ENCODE data around the gene CEMIP.

The CEMIP gene

DNA sequence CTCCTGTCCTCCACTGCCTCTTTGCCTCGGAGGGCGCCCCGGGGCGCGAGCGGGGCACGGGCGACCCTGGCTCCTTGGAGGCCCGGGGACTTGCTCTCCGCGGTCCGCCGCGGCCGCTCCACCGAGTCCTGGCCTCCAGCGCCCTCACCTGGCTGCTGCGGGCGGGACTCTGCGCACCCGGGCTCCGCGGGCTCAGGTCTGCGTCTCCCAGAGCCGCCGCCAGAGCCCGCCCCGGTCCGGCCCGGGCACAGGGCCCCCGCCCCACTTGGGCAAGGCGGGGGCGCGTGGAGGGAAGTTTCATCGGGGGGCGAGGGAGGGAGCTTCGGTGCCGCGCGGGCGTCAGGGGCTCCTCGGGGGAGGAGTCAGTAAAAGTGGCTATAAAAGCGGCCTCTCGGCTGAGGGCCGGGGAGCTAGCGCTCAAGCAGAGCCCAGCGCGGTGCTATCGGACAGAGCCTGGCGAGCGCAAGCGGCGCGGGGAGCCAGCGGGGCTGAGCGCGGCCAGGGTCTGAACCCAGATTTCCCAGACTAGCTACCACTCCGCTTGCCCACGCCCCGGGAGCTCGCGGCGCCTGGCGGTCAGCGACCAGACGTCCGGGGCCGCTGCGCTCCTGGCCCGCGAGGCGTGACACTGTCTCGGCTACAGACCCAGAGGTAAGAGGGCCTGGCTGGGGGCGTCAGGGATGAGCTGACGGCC is at the start of gene CEMIP:
Gene CEMIP, plus strand, starts transcription at position 407 of the 694 bp plus-strand sequence. CDS start 94,510 bp downstream, outside the sequence.
- no peaks in the 10 kb centered on the region for H3K36me3 ChIP-seq (ENCODE audit: control insufficient read depth, insufficient read depth, low read length)
- H3K27me3 ChIP-seq (ENCODE audit: control insufficient read depth, insufficient read depth, low read length): peaks cover 37% of the 10 kb centered on the region
- peaks cover 26% of the 10 kb centered on the region for H3K4me1 ChIP-seq (ENCODE audit: control insufficient read depth, insufficient read depth, low read length)
- H3K9me3 ChIP-seq (ENCODE audit: control insufficient read depth, low read length): no peaks in the 10 kb centered on the region
- H3K4me3 ChIP-seq (ENCODE audit: low read length): peak within 1 kb of the TSS; percentile 26
- H3K9ac ChIP-seq (ENCODE audit: low read length): peak within 1 kb of the TSS; percentile 37

DNA sequence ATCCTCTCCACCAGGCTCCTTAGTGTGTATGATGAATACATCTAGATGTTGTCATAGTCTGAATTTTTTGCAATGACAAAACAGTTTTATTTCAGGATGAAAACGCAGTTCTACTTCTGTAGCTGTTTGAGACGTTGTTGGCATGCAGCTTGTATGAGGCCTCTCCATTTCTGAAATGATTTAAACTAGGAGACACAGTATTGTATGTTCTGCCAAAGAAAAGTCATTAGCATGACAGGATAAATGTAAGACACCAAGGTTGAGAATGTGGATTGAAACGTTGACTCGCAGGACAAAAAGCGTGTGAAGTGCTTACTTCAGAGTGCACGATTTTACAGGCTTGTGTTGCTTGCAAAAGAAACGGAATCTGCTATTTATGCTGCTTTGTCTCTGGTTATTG is 48.8 kb upstream of the CEMIP start:
- no peaks in the 10 kb centered on the region for H3K27me3 ChIP-seq (ENCODE audit: control insufficient read depth, insufficient read depth, low read length)
- H3K36me3 ChIP-seq (ENCODE audit: control insufficient read depth, insufficient read depth, low read length): no peaks in the 10 kb centered on the region
- H3K9me3 ChIP-seq (ENCODE audit: control insufficient read depth, low read length): no peaks in the 10 kb centered on the region
- H3K4me3 ChIP-seq (ENCODE audit: low read length): no peak overlapping the region
- no peak overlapping the region for H3K9ac ChIP-seq (ENCODE audit: low read length)
- peaks cover 19% of the 10 kb centered on the region for H3K4me1 ChIP-seq (ENCODE audit: control insufficient read depth, insufficient read depth, low read length)

DNA sequence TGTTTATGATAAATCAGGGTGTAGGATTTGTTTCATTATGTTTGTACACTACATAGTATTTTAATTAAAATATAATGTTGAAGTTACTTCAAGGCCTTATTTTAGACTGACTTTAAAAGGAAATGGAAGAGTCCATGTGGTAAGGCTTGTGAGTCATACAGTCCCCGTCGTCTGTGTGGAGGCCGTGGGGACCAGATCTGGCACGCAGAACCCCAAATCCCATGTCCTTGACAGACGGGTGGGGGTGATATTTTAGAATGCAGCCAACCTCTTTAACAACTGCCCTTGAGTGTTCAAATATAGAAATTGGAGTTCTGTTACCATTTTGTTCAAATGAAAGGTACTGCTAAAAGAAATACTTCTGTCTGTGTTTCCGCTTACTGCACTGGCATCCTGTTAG is 48.2 kb upstream of the CEMIP start:
- Histone ChIP-seq H3K4me3 (ENCODE audit: low read length) (no peak overlapping the region), H3K4me1 (ENCODE audit: control insufficient read depth, insufficient read depth, low read length) (peaks cover 19% of the 10 kb centered on the region)

DNA sequence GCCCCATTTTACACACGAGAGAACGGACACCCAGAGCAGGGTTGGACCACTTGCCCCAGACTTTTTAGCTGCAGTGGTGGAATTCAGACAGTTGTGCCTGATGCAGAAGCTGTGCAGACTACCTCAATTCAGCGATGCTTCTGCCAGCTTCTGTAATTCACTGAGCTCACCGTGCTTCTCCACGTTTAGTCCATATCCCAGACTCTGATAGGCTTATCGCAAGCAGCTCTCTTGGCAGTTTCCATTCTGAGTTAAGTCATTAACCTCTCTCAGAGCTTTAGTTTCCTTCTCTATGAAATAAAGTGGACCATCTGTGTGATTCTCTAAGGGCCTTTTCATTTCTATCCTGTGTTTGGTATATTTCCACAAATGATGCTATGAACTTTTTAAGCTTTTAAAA is 47.0 kb upstream of the CEMIP start:
- Histone ChIP-seq H3K4me3 (ENCODE audit: low read length) (no peak overlapping the region), H3K9ac (ENCODE audit: low read length) (no peak overlapping the region), H3K4me1 (ENCODE audit: control insufficient read depth, insufficient read depth, low read length) (peaks cover 19% of the 10 kb centered on the region), H3K9me3 (ENCODE audit: control insufficient read depth, low read length) (no peaks in the 10 kb centered on the region), H3K27me3 (ENCODE audit: control insufficient read depth, insufficient read depth, low read length) (no peaks in the 10 kb centered on the region), H3K36me3 (ENCODE audit: control insufficient read depth, insufficient read depth, low read length) (no peaks in the 10 kb centered on the region)

More for the DNA sequence above, 48.2 kb upstream of the CEMIP start:
- Histone ChIP-seq H3K9ac (ENCODE audit: low read length) (no peak overlapping the region), H3K9me3 (ENCODE audit: control insufficient read depth, low read length) (no peaks in the 10 kb centered on the region), H3K36me3 (ENCODE audit: control insufficient read depth, insufficient read depth, low read length) (no peaks in the 10 kb centered on the region), H3K27me3 (ENCODE audit: control insufficient read depth, insufficient read depth, low read length) (no peaks in the 10 kb centered on the region)

DNA sequence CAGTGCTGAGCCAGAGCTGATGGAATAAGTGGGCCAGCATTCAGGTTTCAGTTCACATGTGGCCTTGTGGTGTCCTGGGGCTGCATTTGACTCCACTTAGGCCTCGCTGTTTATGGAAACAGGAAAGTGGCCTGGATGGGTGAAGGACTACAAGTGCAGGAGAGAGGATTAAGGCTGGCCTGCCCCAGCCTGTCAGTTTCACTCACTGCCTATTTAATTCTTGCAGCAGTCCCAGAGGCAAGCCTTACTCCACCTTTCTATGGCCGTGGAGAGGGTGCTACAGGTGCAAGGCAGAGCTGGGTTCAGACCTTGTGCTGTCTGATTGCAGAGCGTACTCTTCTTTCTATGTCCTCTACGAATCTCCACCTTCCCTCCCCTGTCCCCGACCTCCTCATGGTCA is 46.4 kb upstream of the CEMIP start:
- Histone ChIP-seq H3K36me3 (ENCODE audit: control insufficient read depth, insufficient read depth, low read length) (no peaks in the 10 kb centered on the region), H3K27me3 (ENCODE audit: control insufficient read depth, insufficient read depth, low read length) (no peaks in the 10 kb centered on the region), H3K9ac (ENCODE audit: low read length) (no peak overlapping the region), H3K9me3 (ENCODE audit: control insufficient read depth, low read length) (no peaks in the 10 kb centered on the region), H3K4me1 (ENCODE audit: control insufficient read depth, insufficient read depth, low read length) (peaks cover 19% of the 10 kb centered on the region), H3K4me3 (ENCODE audit: low read length) (no peak overlapping the region)

DNA sequence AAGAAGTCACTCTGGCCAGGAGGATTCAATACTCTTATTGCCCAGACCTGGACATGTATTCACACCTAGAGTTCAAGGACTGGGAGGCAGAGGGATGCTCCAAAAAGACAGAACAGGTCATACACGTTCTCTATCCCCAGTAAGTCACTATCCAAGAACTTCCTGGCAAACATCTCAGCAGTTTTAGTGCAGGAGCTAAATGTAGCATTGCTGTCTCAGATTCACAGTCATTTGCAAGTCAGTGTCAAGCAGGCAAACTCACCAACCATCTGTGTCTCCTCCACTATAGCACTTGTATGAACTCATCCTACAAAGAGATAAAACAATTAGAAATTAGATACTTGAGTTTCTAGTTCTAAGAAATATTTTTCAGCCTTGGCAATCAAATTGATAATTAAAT is 45.7 kb upstream of the CEMIP start:
- Histone ChIP-seq H3K4me1 (ENCODE audit: control insufficient read depth, insufficient read depth, low read length) (peaks cover 19% of the 10 kb centered on the region), H3K27me3 (ENCODE audit: control insufficient read depth, insufficient read depth, low read length) (no peaks in the 10 kb centered on the region), H3K9me3 (ENCODE audit: control insufficient read depth, low read length) (no peaks in the 10 kb centered on the region), H3K36me3 (ENCODE audit: control insufficient read depth, insufficient read depth, low read length) (no peaks in the 10 kb centered on the region), H3K4me3 (ENCODE audit: low read length) (no peak overlapping the region), H3K9ac (ENCODE audit: low read length) (no peak overlapping the region)

GRCh38 chr15:80735344-80735743 is 43.8 kb upstream of the CEMIP start:
- H3K4me3 ChIP-seq (ENCODE audit: low read length): no peak overlapping the region
- no peaks in the 10 kb centered on the region for H3K27me3 ChIP-seq (ENCODE audit: control insufficient read depth, insufficient read depth, low read length)
- H3K9ac ChIP-seq (ENCODE audit: low read length): no peak overlapping the region
- H3K9me3 ChIP-seq (ENCODE audit: control insufficient read depth, low read length): no peaks in the 10 kb centered on the region
- H3K4me1 ChIP-seq (ENCODE audit: control insufficient read depth, insufficient read depth, low read length): peaks cover 29% of the 10 kb centered on the region
- H3K36me3 ChIP-seq (ENCODE audit: control insufficient read depth, insufficient read depth, low read length): no peaks in the 10 kb centered on the region

DNA sequence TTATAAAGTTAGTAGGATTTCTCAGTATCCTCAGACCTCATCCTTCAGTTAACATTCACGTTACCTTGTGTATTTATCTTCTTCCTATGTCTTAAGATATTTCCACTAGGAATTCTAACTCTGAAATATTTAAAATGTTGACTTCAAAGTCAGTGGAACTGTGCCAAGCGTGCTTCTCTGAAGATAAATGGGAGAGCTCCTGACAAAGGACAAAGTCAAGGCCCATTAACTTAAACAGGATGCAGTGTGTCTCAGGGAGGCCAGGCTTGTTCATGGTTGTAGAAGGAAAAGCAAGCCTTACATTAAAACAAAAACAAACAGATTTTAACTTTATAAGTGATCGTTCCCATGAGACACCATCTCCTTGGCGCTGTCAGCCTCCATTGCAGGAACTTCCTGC is 42.6 kb upstream of the CEMIP start:
- Histone ChIP-seq H3K9me3 (ENCODE audit: control insufficient read depth, low read length) (no peaks in the 10 kb centered on the region), H3K27me3 (ENCODE audit: control insufficient read depth, insufficient read depth, low read length) (no peaks in the 10 kb centered on the region), H3K9ac (ENCODE audit: low read length) (no peak overlapping the region), H3K4me3 (ENCODE audit: low read length) (no peak overlapping the region), H3K36me3 (ENCODE audit: control insufficient read depth, insufficient read depth, low read length) (no peaks in the 10 kb centered on the region), H3K4me1 (ENCODE audit: control insufficient read depth, insufficient read depth, low read length) (peaks cover 31% of the 10 kb centered on the region)

DNA sequence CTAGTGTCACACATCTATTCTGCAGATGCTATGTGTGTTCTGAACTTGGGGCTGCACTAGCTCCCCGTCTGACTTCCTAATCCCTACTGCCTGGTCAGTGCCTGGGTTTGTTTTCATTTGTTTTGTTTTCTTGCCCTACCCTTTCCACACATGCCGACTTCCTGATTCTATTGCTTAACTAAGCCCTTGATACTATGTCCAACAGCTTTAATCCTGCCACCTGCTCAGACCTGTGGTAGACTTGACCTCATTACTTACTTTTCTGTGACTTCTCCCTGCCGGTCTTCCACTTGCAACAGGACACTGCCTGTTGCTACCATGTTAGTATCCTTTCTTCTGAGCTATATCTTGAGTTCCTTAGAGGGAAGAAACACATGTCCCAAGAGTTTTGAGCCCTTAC is 39.3 kb upstream of the CEMIP start:
- Histone ChIP-seq H3K4me3 (ENCODE audit: low read length) (no peak overlapping the region), H3K4me1 (ENCODE audit: control insufficient read depth, insufficient read depth, low read length) (peaks cover 32% of the 10 kb centered on the region), H3K36me3 (ENCODE audit: control insufficient read depth, insufficient read depth, low read length) (no peaks in the 10 kb centered on the region), H3K9ac (ENCODE audit: low read length) (no peak overlapping the region), H3K27me3 (ENCODE audit: control insufficient read depth, insufficient read depth, low read length) (no peaks in the 10 kb centered on the region), H3K9me3 (ENCODE audit: control insufficient read depth, low read length) (no peaks in the 10 kb centered on the region)

DNA sequence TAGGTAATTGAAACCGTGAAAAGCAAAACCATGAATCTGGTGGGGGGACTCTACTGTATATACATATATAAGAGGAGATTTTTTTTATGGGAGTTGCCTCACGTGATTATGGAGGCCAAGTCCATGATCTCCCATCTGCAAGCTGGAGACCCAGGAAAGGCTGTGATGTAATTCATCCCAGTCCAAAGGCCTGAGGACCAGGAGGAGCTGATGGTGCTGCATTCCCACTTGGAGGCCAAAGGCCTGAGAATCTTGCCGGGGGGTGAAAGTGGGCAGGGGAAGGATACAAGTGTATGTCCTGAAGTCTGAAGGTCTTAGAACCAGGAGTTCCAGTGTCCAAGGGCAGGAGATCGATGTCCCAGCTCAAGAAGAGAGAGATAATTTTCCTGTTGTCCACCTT is 37.1 kb upstream of the CEMIP start:
- no peaks in the 10 kb centered on the region for H3K9me3 ChIP-seq (ENCODE audit: control insufficient read depth, low read length)
- H3K36me3 ChIP-seq (ENCODE audit: control insufficient read depth, insufficient read depth, low read length): no peaks in the 10 kb centered on the region
- peaks cover 37% of the 10 kb centered on the region for H3K4me1 ChIP-seq (ENCODE audit: control insufficient read depth, insufficient read depth, low read length)
- no peaks in the 10 kb centered on the region for H3K27me3 ChIP-seq (ENCODE audit: control insufficient read depth, insufficient read depth, low read length)
- no peak overlapping the region for H3K9ac ChIP-seq (ENCODE audit: low read length)
- no peak overlapping the region for H3K4me3 ChIP-seq (ENCODE audit: low read length)

DNA sequence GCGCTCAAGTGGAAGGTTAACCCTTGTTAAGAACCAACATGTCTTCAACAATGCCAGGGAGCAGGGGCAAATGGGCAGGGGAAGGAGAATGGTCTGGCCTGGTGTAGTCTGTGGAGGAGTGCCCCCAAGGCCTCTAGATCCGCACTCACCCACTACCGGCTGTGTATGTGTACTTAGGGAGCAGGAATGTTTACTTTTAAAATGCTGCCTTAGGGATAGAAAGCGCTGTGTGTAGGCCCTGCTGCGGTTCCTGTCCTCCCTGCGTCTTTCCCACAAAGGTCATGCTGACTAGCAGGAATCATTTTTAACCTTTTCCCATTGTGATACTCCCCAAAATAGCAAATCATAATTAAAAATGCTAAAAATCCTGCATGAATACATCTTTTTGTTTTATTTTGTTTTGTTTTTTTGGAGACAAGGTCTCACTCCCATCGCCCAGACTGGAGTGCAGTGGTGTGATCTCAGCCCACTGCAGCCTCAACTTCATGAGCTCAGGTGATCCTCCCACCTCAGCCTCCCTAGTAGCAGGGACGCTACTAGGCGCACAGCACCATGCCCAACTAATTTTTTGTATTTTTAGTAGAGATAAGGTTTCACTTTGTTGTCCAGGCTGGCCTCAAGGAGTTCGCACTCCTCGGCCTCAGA is 35.9 kb upstream of the CEMIP start:
- Histone ChIP-seq H3K27me3 (ENCODE audit: control insufficient read depth, insufficient read depth, low read length) (no peaks in the 10 kb centered on the region), H3K4me1 (ENCODE audit: control insufficient read depth, insufficient read depth, low read length) (peaks cover 37% of the 10 kb centered on the region), H3K36me3 (ENCODE audit: control insufficient read depth, insufficient read depth, low read length) (no peaks in the 10 kb centered on the region), H3K9me3 (ENCODE audit: control insufficient read depth, low read length) (no peaks in the 10 kb centered on the region), H3K9ac (ENCODE audit: low read length) (no peak overlapping the region), H3K4me3 (ENCODE audit: low read length) (no peak overlapping the region)

DNA sequence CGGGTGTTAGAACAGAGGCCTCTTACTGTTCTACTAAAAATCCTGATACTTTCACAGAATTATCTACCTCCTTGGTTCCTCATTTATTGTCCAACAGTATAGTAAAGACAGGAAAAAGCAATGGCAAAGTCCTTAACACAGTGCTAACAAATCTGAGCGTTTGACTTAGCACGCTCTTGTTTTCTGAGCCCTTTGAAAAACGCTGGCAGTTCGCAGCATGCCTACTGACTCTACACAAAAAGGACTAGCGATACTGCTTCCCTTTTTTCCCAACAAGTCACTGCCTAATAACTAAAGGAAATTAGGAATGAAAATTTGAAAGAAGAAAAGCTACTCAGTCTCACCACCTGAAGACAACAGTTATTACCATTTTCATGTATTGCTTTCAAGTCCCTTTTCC is 34.8 kb upstream of the CEMIP start:
- H3K9me3 ChIP-seq (ENCODE audit: control insufficient read depth, low read length): no peaks in the 10 kb centered on the region
- no peaks in the 10 kb centered on the region for H3K36me3 ChIP-seq (ENCODE audit: control insufficient read depth, insufficient read depth, low read length)
- peaks cover 31% of the 10 kb centered on the region for H3K4me1 ChIP-seq (ENCODE audit: control insufficient read depth, insufficient read depth, low read length)
- no peaks in the 10 kb centered on the region for H3K27me3 ChIP-seq (ENCODE audit: control insufficient read depth, insufficient read depth, low read length)
- no peak overlapping the region for H3K9ac ChIP-seq (ENCODE audit: low read length)
- H3K4me3 ChIP-seq (ENCODE audit: low read length): no peak overlapping the region
